Esophagus squamous epithelium (tissue), 4 donors: ENCODE measurements around the gene IRF2BPL.

Experiments
- CTCF ChIP-seq, 6 experiments: fragments of 450-650 bp in 4 of 6; fragments of 200-600 bp in 2 of 6; sonication (generic) in 2 of 6; IDR thresholded peaks; one replicate each; pipeline ENCODE4 v1.5.1; 2016 to 2019; ENCODE audit warnings: antibody characterized with exemption in 6 of 6, mild to moderate bottlenecking in 4 of 6, moderate library complexity in 4 of 6
- POLR2A ChIP-seq, 4 donors: fragments of 450-650 bp; IDR thresholded peaks; one replicate each; pipeline ENCODE4 v1.6.1; 2017; ENCODE audit warnings: antibody characterized with exemption in 4 of 4, mild to moderate bottlenecking in 4 of 4, moderate library complexity in 3 of 4

GRCh38 chr14:77074969-77075368 is 46.5 kb upstream of the IRF2BPL start:
- TF ChIP-seq CTCF (IDR thresholded peaks at IDR 0.05) (no peak), POLR2A (IDR thresholded peaks at IDR 0.05) (no peak)
